ENCODE measurements around the gene NLE1. TPM values are rescaled to one million over a fixed set of nuclear protein-coding genes. Genes with fewer than 3 reads are reported as not detected.
"Not testable (repeated sequence)": the region's sequence is repeated elsewhere in the genome, so short reads cannot be mapped to it uniquely, and the experiment has no call there.

The NLE1 gene
- total and polyA plus RNA-seq, 8 donors, result 6.4 to 32.2 (median 14.3) TPM

- intact Hi-C loops (cut with DNase I), result no loop called here
- no peak for DNase-seq
- no peak for FAIRE-seq
- H3K36me3 ChIP-seq, result no peaks in the 10 kb centered on the region
- H3K4me3 ChIP-seq, result no peak overlapping the region
- H3K27ac ChIP-seq, result no peak overlapping the region
- 51 to 55% methylated on average over 13 of the region's 13 CpGs for WGBS, 2 donors
- no peaks in the 10 kb centered on the region for H3K4me1 ChIP-seq
- TF ChIP-seq CTCF (IDR thresholded peaks at IDR 0.05), result no peak
- no peak for ATAC-seq
- no peaks in the 10 kb centered on the region for H3K27me3 ChIP-seq
- H3K9me3 ChIP-seq, result no peaks in the 10 kb centered on the region
Measured at GRCh38 chr17:35152421-35153140, 10.5 kb upstream of the NLE1 start.

GRCh38 chr17:35151080-35151479 is 9.0 kb upstream of the NLE1 start:
- H3K9me3 ChIP-seq; H3K27me3 ChIP-seq; ATAC-seq; H3K36me3 ChIP-seq; FAIRE-seq; H3K4me3 ChIP-seq; H3K4me1 ChIP-seq; intact Hi-C loops (cut with DNase I); H3K27ac ChIP-seq; DNase-seq: not testable (repeated sequence)
- WGBS, 2 donors, result 79 to 89% methylated on average over 29 of the region's 29 CpGs

- H3K4me3 ChIP-seq, result no peak overlapping the region
- no peak for DNase-seq
- no peak for FAIRE-seq
- intact Hi-C loops (cut with DNase I), result no loop called here
- no peaks in the 10 kb centered on the region for H3K4me1 ChIP-seq
- TF ChIP-seq CTCF (IDR thresholded peaks at IDR 0.05), result no peak
- H3K9me3 ChIP-seq, result no peaks in the 10 kb centered on the region
- H3K36me3 ChIP-seq, result no peaks in the 10 kb centered on the region
- 77 to 86% methylated on average over 11 of the region's 11 CpGs for WGBS, 2 donors
- H3K27ac ChIP-seq, result no peak overlapping the region
- H3K27me3 ChIP-seq, result no peaks in the 10 kb centered on the region
- no peak for ATAC-seq
Measured at GRCh38 chr17:35149941-35150340, 7.8 kb upstream of the NLE1 start.

- no peak for DNase-seq
- no peak for FAIRE-seq
Measured at GRCh38 chr17:35148144-35148543, 6.0 kb upstream of the NLE1 start.

GRCh38 chr17:35147375-35147905 is 5.3 kb upstream of the NLE1 start, which contains the start of gene UNC45B:
TSS of gene UNC45B (plus strand) at chr17:35147817. CDS start at chr17:35148264, 447 bp downstream.
- TF ChIP-seq CTCF (IDR thresholded peaks at IDR 0.05), result no peak

More at GRCh38 chr17:35148144-35148543, 6.0 kb upstream of the NLE1 start:
- H3K27me3 ChIP-seq, result no peaks in the 10 kb centered on the region
- TF ChIP-seq CTCF (IDR thresholded peaks at IDR 0.05), result no peak
- ATAC-seq, result no peak
- 47 to 54% methylated on average over 9 of the region's 9 CpGs for WGBS, 2 donors
- H3K36me3 ChIP-seq, result no peaks in the 10 kb centered on the region
- H3K9me3 ChIP-seq, result no peaks in the 10 kb centered on the region
- H3K4me1 ChIP-seq, result no peaks in the 10 kb centered on the region
- H3K4me3 ChIP-seq, result no peak overlapping the region
- no peak overlapping the region for H3K27ac ChIP-seq
- intact Hi-C loops (cut with DNase I), result no loop called here

More at GRCh38 chr17:35147375-35147905, 5.3 kb upstream of the NLE1 start, which contains the start of gene UNC45B:
- Histone ChIP-seq H3K27ac (no peak within 1 kb of the TSS), H3K27me3 (no peaks in the 10 kb centered on the region), H3K4me3 (no peak within 1 kb of the TSS), H3K36me3 (no peaks in the 10 kb centered on the region), H3K4me1 (no peaks in the 10 kb centered on the region), H3K9me3 (no peaks in the 10 kb centered on the region)
- ATAC-seq, result no peak
- 56 to 61% methylated on average over 4 of the region's 4 CpGs for WGBS, 2 donors
- intact Hi-C loops (cut with DNase I), result no loop called here
- DNase-seq, result no peak
- FAIRE-seq, result no peak
